ENCODE measurements around the gene HDLBP. TPM values are rescaled to one million over a fixed set of nuclear protein-coding genes. Genes with fewer than 3 reads are reported as not detected.

The HDLBP gene
- total RNA-seq, 1 donor from 2014 or later: 226 TPM

- intact Hi-C loops (cut with micrococcal nuclease): no loop called here
These were observed 19.3 kb upstream of the HDLBP start for GRCh38 chr2:241334813-241335212.

- intact Hi-C loops (cut with micrococcal nuclease): no loop called here
These were observed 15.1 kb upstream of the HDLBP start for GRCh38 chr2:241330616-241330981.

GRCh38 chr2:241329669-241330615 lies 14.5 kb upstream of the HDLBP start:
- intact Hi-C loops (cut with micrococcal nuclease): no loop called here

- intact Hi-C loops (cut with micrococcal nuclease): loop anchor here (1.0 kb wide), 1 partner anchor 11 kb away; no protein-coding TSS in a partner anchor
These were observed 9.8 kb upstream of the HDLBP start for GRCh38 chr2:241325257-241325656.

- intact Hi-C loops (cut with micrococcal nuclease): loop anchor here (1.0 kb wide), 1 partner anchor 12 kb away; no protein-coding TSS in a partner anchor
These were observed 9.3 kb upstream of the HDLBP start for GRCh38 chr2:241324775-241325174.

- intact Hi-C loops (cut with micrococcal nuclease): no loop called here
These were observed 8.3 kb upstream of the HDLBP start for GRCh38 chr2:241323778-241324177.

- intact Hi-C loops (cut with micrococcal nuclease): no loop called here
These were observed 6.4 kb upstream of the HDLBP start for GRCh38 chr2:241321886-241322285.

DNA sequence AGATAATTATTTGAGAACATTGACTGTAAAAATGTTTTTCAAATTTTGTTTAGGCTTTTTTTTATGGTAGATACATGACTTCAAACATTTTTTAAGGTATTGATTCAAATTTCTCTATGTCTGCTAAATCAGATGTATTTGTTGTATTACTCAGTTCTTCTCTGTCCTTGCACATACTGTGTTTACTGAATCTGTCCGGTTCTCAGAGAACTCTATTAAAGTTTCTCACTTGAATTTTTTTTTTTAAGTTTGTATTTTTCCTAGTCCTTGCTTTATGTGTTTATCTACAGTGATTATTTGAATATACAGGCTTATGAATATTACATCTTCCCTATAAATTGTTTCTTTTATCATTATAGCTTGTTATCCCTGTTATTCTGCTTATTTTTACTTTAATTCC lies 5.6 kb upstream of the HDLBP start:
- intact Hi-C loops (cut with micrococcal nuclease): no loop called here

DNA sequence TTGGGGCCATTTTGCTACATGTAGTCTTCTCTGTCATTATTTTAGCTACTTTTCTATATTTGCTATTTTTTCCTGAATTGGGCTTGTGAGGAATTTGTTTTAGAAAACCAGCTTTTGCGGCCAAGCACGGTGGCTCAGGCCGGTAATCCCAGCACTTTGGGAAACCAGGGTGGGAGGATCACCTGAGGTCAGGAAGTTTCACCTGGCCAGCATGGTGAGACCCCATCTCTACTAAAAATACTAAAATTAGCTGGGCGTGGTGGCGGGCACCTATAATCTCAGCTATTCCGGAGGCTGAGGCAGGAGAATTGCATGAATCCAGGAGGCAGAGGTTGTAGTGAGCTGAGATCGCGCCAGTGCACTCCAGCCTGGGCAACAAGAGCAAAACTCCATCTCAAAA lies 4.9 kb upstream of the HDLBP start:
- intact Hi-C loops (cut with micrococcal nuclease): no loop called here

DNA sequence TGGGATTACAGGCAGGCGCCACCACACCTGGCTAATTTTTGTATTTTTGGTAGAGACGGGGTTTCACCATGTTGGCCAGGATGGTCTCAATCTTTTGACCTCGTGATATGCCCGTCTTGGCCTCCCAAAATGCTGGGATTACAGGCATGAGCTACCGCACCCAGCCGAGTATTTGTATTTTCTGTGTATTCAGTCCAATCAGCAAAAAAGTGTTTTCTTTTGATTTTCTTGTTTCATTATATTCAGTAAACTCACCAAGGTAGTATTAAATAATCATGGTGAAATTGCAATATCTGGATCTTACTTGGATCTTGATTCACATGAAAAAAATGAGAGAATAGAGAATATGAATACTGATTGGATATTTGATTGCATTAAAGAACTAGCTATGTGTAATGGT lies 3.4 kb upstream of the HDLBP start:
- intact Hi-C loops (cut with micrococcal nuclease): loop anchor here (5.0 kb wide), 1 partner anchor 282 kb away; no protein-coding TSS in a partner anchor

- intact Hi-C loops (cut with micrococcal nuclease): loop anchor here (5.0 kb wide), 1 partner anchor 280 kb away; no protein-coding TSS in a partner anchor
These were observed 1.9 kb upstream of the HDLBP start for GRCh38 chr2:241317391-241317790.

DNA sequence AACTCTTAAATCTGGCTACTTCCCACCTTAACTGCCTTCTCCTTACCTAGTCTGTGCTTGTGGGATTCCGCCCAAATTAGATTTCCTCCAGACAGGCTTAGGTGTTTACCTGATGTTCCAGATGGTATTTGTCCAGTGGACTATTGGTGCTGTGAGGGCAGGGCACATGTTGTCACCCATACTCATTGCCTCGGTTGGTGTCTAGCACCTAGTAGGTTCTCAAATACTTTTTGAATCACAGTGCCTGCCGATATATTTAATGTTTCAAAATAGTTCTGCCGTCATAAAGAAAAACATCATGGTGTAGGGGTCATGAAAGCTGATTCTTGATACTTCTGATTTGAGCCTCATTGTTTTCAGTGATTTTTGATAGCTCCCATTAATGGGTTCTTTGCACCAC lies 1.4 kb upstream of the HDLBP start:
- intact Hi-C loops (cut with micrococcal nuclease): loop anchor here (1.0 to 5.0 kb wide), 4 partner anchors 19 to 300 kb away; no protein-coding TSS in a partner anchor

DNA sequence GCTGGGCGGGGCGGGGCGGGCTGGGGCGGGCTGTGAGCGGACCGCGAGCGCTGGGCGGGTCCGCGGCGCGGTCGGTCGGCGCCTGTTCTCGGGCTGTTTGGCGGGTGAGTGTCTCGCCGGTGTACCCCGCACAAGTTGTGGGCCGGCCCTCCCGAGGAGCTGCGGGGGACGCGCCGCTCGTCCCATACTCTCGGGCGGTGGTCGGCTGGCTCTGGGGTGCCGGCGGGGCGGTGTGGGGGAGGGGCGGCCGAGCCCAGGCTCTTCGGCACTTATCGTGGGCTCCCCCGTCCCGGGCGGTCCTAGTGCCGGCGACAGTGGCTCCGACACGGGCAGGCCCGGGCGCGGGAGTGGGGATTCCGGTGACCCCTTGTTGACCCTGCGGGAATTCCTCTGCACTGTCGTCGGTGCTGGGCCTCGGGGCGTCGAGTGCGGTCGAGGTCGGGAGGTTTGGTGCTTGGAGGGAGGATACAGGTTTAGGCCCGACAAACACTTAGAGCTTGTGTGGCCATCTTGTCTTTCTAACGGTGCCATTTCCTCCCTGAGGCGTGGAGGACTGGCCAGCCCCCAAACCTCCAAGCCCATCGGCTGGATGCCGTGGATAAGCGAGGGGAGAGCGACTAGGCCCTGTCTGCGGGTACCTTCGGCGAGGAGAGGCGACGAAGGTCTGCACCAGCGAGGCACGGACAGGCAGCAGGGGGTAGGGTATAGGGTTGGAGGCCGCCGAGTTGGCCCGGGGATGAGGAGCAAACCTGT lies 583 bp upstream of the HDLBP start, which contains the start of gene SEPTIN2:
Gene SEPTIN2 (plus strand): TSS at position 47 of the 753 bp plus-strand sequence. CDS start 8,308 bp downstream, outside the sequence.
- intact Hi-C loops (cut with micrococcal nuclease): loop anchor here (1.0 to 5.0 kb wide), 21 partner anchors 20 to 755 kb away; partner anchors contain the start of genes ATG4B, CAPN10, D2HGDH and DTYMK

DNA sequence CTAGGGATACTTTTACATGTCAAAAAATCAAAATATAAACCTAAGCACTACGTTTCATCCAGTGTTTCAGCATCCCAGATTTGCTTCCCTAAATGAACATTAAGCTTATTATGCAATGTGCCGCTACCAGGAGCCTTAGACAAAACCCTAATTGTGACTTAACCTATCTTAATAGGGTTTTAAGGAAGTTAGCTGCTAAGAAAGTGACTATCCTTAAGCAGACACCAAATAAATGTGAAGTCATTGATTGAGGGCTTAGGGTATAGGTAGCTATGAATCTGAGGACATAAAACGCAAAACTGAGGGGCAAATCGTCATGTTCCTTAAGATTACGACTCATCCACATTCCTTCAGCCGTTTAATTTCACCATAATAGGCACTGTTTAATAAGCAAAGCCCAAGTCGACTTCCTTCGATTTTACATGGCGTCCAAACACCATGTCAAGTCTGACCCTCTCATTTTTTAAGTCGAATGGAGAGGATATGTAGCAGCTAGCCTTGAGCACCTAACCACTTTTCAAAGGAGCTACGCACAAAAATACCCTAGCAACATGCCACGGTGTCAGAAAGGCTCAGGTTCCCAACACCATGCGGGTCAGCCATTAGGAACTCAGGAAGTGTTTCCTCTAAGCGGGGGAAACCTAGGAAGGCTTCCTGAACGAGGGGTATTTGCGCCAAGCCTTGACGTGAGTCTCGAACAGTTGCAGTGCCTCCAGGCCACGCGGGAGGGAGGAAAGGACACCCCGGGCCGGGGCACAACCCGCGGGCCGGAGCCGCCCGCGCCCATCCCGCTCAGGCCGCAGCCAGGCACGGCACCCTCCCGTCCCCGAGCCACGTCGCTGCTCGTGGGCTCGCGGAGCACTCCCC lies 1.0 kb downstream of the HDLBP start:
- intact Hi-C loops (cut with micrococcal nuclease): loop anchor here (1.0 to 5.0 kb wide), 18 partner anchors 42 to 753 kb away; partner anchors contain the start of genes ATG4B, CAPN10, D2HGDH and DTYMK

- intact Hi-C loops (cut with micrococcal nuclease): loop anchor here (2.0 kb wide), 2 partner anchors 95 to 421 kb away; partner anchors contain the start of gene D2HGDH
These were observed 1.9 kb downstream of the HDLBP start for GRCh38 chr2:241313543-241314095.

DNA sequence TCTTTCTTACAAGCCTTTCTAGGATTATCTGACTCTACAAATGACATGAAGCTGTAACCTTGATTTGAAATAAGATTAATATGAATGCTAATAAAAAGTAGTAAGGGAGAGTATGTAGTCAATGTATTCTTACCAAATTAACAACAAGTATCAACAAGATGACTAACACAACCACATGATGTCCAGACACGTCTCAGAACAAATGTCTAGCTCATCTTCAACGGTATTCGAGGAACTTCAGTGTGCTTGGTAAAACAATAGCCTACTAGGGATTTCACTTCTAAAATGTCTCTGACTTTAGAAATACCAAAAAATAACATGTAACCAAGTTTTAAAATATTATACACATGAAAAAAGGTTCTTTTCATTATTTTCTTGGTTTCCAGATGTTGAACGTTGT lies 3.4 kb downstream of the HDLBP start:
- intact Hi-C loops (cut with micrococcal nuclease): no loop called here

DNA sequence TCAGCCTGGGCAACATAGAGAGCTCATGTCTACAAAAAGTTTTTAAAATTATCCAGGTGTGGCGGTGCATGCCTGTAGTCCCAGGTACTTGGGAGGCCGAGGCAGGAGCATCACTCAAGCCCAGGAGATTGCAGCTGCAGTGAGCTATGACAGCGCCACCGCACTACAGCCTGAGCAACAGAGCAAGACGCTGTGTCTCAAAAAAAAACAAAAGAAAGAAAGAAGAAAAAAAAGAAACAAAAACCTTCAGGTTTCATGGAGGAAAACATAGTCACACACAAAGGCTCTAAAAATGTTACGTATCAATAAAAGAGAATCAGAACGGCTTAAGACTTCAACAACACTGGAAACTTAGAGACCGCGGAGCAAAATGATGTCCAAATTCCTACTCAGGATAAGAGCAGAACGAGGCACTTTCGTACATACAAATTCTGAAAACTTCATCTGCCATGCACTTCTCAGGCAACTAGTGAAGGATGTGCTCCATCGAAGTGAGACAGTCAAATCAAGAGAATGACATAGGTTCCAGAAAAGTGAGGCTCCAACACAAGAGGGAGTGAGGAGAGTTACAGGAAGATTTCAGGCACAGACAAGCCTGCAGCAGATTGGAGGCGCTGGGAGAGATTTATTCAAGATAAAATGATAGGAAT lies 4.4 kb downstream of the HDLBP start:
- intact Hi-C loops (cut with micrococcal nuclease): no loop called here

DNA sequence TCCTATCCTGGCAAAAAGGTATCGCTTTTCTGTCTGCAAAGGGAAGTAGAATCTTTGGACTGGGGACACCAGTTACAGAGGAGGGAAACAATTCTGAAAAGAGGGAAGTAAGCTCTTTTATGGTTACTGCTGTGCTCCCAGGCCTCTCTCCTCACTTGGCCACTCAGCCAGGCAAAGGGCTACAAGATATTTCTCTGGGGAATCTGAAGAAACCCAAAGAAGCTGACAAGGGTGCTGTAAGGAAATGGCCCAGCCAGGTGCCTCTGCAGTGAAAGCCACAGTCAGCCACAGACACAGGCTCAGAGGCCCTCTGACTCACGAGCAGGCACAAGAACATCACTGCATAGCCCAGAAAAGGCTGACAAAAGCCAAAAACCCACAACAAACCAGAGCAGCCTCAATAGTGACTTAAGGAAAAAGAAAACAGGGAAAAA lies 5.8 kb downstream of the HDLBP start:
- intact Hi-C loops (cut with micrococcal nuclease): loop anchor here (1.0 kb wide), 1 partner anchor 10 kb away; no protein-coding TSS in a partner anchor

DNA sequence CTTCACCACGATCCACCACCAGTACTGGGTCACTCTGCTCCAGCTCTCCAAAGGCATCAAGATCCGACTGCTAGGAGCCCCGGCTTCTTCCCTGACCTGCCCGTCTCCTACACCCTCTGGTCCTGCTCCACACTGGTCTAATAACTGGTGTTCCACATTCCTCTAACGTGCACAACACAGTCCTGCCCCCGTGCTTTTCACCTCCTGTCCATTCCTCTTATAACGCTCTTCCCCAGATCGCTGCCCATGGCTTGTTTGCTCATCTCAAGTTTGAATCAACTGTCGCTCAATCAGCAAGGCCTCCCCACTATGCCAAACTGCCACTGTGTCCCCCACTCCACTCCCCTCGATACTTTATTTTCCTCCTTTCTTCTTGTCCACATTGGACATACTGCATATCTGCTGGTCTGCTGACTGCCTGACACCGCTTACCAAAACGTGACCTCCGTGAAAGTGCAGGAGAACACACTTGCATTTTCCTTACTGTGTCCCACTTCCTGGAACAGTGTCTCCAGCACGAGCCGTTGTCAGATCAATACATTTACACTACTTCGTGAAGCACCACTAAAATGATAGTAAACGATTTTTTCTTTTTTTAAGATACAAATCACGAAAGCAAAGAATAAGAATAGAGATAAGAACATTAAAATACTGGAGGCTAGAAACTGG lies 6.5 kb downstream of the HDLBP start:
- intact Hi-C loops (cut with micrococcal nuclease): loop anchor here (1.0 kb wide), 1 partner anchor 10 kb away; no protein-coding TSS in a partner anchor
